Activated gamma-delta T cell treated with Interleukin-2 at 50 U/mL for 16 hours (primary cell): ENCODE measurements around the gene NACC2.

ENCODE experiments used
- DNase-seq: peaks from one replicate; pipeline ENCODE4 v3.0.0-alpha.2; 2020

Gene NACC2

DNA sequence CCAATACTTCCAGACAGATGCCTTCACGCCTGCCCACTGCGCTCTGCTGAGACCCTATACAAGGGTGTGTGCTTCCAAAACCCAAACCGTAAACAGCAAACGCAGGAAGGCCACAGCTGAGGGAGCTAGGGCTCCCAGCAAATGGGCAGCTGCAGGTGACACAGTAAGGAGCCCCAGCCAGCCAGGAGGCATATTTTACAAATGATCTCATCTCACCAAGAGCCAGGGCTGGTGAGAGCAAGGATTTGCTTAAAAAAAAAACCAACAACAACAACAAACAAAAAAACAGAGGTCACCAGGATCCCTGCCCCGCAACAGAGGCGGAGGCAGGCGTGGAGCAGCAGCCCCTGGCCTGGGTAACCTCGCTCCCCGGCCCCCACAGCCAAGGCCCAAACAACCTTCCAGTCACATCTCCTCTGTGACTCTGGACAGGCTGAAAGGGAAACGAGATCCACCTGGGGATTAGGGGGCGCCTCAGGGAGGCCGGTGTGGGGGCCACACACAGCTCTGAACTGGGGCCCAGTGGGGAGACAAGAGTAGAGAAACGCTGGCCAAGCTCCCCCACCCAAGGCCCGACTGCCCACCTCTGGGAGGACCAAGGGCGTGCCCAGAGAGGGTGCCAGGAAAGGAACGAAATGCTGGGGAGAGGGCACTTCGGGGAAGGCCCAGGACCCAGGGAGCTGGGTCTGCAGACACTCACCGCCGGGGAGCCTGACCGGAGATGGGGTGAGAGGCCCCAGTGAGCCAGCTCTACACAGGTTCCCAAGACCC lies 3.3 kb downstream of the NACC2 start:
- no peak for DNase-seq

DNA sequence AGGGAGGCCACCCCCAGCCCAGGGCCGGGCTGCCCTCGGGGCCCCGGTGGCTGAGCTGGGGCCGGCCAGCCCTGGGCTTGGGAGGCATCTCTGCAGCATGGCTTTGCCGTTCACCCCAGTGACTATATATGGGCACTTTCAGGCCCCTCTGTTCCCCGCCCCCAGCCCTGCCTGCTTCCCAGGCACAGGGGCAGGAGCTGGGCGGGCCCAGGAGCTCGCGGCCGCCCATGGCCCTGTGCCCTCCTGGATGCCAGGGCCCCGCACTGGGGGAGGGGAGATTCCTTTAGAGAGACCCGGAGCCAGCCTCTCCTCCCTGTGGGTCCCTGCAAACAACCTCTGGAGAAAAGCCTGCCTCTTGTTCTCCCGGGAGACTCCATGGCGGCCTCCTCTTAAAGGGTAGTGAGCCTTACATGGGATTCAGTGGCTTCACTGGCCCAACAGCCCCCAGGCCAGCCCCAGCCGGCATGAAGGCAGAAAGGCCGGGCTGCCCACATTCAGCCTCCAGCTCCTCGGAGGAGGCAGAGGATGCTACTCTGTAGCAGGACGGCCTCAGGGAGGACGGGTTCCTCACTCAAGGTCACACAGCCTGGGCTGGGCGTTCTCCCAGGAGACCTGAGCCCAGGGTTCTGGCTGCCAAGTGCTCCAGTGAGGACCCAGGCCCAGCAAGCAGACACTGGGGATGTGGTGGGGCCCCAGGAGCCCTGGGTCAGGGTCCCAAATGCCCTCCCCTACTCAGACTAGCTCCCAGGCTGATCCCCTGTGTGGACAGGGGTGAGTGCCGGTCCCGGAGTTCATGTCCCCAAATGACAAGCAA lies 4.1 kb downstream of the NACC2 start:
- DNase-seq, result no peak

DNA sequence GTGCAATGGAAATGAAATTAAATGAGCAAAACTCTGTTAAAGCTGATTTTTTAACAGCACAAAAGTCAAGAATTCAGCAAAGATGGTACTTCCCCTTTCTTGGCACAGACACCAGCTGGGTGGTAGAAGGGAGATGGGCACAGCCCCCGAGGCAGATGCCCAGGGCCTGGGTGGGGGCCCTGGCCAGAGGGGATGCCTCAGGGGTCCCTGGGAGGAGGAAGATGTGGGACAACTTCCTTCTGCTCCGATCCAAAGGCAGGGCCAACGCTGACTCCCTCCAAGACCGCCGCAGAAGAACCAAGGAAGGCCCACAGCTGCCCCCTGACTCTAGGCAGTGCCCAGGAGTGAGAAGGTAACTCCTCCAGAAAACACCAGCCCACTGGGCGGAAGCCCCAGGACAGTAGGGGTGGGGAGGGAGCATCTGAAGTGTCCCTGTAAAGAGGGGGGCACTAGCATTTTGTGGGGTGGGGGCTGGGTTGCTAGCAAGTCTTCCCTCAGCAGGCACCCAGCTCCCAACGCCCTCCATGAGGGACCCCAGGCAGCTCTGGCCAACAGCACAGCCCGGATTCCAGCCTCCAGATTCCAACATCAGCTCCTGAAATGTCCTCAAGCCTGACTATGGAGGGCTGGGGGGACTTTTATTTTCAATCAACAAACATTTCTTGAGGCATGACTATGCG lies 4.9 kb downstream of the NACC2 start:
- DNase-seq, result no peak

DNA sequence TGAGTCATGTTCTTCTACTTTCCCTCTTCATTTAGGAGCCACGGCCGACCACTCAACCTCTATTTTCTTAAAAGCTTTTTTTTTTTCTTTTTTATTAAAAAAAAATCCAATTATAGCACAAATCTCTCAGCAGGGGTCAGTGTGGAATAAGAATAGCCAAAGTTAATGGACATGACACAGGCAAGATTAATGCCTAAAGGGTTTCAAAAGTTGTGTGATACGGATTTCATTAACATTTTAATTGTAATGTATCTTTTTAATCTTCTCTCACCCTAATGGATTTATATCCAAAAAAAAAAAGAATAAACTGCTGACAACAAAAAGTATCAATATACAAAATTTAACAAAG lies 5.4 kb downstream of the NACC2 start:
- DNase-seq, result no peak

DNA sequence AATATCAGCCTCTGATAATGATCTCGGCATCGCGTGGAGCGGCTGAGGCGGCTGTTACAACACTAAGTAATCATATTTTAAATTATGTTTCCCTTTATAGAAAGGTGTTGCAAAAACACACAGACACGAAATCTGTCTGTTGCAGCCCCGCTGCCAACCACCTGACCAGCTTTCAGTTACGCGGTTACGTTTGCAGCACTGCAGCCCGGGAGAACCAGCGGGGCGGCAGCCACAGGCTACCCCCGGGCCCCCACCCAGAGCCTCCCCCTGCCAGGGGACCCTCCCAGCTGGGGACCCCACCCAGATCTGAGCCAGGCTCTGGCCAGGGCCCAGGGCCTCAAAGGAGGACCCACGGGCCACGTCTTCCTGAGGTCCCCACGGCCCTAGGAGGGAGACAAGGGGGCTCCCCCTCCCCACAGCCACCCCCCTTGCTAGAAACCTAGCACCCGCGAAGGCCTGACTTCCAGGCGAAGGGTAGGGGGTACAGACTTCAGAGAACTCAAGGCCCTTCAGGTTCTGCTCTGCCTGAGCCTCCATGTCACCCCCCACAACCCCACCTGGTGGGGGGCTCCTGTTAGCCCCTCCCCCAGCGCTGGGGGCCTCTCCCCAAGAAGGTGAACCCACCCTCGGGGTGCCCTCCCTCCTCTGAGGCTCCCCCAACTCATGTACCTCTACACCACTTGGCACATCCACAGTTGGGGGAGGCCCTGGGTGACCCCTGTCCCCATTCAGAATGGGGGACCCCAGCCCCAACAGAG lies 6.0 kb downstream of the NACC2 start:
- no peak for DNase-seq

DNA sequence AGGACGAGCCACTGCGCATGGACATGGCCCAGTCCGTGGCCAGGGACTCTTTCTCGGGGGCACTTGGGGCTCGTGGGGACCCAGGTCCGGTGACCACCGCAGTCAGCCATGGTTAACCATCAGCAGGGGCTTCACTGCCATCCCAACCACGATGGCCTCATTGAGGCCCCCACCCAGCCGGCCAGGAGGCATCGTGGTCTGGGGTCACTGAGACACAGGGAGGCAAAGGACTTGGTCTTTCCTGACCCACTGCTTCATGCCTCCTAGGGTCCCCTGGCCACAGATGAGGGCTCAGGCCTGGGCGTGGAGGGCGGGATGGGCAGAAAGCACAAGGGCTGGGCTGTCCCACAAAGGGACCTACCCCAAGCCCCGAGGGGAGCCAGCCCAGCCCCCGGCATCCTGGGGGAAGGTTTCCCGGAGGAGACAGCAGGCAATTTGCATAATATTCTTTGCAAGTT lies 6.6 kb downstream of the NACC2 start:
- DNase-seq, result no peak

DNA sequence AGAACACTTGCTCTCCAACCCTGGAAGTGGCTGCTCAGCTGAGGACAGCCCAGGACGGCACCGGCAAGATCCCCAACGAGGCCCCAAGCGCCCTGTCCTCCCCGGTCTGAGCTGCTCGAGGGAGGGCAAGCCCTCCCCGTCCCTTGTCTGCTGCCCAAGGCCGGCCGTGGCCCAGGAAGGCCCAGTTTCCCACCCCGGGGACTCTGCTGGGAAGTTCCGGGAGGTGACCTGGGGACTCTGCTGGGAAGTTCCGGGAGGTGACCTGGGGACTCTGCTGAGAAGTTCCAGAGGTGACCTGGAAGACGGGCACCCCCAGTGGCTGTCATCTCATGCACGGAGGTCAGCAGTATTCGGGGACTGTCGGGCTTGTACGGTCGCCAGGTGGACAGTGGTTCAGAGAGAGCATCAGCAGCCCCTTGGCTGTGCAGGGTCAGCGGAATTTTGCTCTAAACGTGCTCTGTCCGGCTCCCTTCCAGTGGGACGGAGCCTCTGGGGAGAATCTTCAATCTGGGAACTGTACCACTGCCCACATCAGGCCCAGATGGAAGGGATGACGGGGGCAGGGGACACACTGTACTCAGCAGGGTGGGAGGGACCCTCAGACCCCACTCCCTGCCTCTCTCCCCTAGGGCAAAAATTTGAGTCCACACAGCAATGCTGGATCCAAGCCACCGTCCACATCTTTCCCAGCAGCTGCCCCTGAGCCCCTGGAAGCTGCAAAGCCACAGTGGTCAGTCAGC lies 7.2 kb downstream of the NACC2 start:
- DNase-seq, result no peak

DNA sequence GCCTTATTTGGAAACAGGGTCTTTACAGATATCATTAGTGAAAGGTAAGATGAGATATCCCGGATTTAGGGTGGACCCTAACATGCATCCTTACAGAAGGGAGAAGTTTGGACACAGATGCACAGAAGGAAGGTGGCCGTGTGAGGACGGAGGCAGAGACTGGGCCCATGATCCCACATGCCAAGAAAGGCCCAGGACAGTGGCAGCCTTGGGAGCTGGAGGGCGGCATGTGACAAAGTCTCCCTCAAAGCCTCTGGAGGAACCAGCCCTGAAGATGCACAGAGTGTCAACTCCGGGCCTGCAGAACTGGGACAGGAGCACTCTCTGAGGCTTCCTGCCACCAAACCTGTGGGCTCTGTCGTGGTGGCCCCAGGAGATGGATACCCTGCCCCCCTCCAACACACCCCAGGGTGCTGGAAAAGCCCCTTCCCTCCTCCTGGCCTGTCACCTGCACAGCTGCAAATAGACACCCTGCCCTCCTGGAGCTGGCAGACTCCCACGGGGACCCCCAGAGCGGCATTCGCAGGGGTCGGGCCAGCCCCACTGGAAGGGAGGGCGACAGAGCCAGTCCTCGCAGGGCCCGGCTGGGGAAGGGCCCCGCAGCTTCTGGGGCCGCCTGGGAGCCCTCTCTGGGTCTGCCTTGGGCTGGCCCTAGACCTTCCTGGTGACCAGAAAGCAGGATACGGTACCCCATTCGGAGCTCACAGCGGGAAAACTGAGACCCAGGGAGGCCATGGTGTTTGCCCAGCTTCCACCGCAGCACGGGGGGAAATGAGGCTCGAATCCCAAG lies 7.9 kb downstream of the NACC2 start:
- DNase-seq, result no peak

DNA sequence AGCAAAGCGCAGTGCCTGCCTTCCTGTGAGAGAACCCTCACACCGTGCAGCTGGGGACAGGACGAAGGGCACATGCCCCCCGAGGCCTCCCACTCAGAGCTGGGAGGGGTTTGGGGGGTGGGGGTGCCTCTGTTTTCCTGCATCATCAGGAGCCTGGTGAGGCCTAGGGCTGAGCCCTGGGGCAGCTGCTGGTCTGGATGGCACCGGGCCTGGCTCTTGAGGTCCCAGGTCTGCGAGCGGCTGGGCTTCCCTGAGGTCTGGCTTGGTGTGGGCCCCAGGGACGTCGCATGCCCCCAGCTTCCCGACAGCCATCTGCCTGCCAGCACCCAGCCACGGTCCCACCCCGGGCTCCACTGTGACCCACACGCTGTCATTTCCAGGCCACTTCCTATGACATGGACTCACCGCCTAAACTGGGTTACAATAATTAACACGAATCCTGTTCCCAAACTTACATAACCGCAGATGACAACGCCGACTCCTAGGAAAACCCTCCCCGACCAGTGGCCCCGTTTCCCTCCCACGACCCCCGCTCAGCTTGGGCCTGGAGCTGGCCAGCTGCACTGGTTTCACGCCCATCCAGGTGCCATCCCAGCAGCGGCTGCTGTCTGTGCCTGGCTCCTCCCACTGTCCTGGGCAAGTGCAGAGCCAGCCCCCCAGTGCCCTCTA lies 8.7 kb downstream of the NACC2 start:
- DNase-seq, result no peak

DNA sequence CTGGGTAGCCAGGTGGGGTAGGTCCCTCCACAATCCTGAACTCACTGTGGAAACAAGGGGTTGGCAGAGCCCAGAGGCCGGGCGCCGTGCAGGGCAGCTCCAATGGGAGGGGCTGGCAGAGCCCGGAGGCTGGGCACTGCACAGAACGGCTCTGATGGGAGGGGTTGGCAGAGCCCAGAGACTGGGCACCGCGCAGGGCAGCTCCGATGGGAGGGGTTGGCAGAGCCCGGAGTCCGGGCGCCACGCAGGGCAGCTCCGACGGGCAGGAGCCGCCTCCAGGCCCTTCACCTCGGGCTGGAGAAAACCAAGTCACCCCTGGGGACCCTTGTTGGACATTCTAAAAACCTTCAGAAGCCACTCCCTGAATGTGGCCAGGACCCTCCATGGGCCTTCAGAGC lies 9.3 kb downstream of the NACC2 start:
- DNase-seq, result no peak

DNA sequence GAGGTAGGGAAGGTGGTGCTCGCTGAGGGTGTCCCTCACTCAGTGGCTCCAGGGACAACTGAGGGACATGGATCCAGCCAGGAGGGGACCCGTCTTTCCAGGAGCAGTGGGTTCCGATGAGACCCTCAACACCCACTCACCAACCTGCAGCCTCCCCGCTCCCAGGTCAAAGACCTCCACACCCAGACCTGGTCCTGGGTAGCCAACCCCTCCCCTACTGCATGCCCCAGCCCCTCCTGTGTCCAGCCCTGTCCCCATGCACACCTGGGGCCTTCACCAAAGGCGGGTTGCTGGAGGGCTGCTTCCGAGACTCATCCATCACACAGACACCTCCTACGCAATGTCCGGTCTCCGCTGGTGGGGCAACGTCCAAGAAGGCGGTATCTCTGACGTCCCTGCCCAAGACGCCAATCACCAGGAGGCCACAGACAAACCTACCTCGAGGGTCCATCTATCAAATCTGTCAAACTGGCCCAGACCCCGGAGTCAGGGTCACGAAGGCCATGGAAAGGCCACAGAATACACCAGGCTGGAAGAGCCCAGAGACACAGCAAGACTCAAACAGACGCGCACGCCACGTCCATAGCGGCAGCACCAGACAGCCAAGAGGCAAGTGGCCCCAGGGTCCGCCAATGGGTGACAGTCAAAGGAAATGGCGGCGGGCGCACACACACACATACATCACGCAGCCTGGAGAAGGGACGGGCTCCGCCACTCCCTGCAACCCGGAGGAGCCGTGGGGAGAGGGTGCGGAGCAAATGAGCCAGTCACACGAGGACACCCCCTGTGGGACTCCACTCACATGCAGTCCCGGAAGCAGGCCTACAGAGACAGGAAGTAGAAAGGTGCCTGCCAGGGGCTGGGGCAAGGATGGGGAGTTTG lies 10.8 kb downstream of the NACC2 start:
- DNase-seq, result no peak

DNA sequence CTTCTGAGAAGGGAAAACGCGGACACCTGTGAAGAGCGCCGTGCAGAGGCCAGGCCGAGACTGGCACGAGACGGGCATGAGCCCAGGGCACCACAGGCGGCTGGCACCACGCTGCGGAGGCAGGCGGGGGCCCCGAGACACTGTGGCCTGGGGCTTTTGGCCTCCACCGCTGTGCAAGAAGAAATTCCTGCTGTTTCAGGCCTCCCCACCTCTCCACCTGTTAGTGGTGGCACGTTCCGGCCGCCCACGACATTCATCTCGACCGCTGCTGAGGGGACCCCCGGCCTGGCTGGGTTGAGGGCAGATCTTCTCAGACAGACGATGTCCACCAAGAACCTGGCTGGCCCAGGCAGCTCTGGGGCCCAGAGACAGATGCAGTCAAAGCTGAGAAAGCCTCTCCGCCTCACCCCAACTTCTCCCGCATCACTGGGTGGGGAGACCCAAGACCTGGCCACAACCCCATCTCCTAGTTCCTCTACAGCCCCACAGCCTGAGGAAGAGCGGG lies 11.5 kb downstream of the NACC2 start:
- DNase-seq, result no peak

DNA sequence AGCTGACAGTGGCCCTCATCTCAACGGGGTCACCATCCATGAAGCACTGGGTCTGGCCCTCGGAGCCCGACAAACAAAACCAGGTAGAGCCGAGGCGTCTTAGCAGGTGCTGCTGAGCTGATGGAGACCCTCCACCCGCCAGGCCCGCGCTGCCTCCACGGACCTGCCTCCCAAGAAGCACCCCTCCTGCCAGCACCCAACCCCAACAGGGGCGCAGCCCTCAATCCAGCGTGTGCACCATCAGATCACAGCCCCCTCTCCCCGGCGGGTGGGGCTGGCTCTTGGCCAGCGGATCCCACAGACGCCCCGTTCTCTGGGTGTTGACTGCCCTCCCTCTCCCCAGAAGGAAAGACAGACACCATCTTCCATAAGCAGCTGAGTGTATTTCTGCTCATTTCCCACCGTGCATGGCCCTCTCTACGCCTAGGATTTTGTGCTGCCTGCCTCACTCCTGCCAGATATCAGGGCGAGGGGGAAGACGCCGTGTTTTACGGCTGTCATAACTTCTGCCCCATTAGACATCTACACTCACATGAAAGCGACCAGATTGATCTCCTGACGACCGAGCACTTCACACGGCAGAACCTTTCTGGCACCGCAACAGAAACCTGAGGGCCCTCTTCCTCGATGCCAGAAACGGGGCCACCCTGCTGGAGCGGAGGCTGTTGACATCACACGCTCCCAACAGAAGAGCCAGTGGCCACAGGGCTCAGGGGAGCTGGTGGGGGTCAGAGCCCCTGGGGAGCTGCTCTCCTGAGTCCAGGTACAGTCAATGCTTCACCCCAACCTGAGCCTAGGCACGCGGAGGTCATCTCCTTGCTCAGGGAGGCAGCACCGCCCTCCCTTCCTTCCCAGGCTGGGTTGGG lies 12.4 kb downstream of the NACC2 start:
- no peak for DNase-seq

DNA sequence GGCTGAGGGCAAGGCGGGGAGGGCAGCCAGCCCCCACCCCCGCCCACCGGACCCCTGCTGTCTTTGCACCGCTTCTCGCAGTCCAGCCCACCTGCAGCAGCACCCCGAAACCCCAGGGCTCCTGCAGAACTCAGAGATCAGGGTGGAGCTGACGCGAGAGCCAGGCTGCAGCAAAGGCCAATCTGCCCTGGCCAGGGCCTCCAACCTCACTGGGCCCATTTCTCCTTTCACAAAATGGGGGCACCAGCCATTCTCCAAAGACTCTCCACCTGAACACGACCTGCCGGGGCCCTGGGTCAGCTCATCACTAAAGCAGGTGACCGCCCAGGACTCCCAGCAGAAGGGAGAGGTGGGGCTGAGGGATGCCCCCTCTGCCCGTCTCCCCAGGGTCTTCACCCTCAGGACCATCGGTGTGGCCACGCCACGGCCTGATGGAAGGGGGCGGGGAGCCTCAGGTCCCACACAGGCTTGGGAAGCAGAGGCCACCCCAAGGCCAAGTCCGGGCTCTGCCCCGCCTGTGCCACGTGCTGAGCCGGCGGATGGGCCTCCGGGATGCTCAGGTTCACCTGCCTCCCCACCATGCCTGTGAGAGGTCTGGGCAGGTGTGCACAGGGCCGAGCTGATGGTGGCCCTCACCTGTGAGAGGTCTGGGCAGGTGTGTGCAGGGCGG lies 13.1 kb downstream of the NACC2 start:
- DNase-seq, result no peak

DNA sequence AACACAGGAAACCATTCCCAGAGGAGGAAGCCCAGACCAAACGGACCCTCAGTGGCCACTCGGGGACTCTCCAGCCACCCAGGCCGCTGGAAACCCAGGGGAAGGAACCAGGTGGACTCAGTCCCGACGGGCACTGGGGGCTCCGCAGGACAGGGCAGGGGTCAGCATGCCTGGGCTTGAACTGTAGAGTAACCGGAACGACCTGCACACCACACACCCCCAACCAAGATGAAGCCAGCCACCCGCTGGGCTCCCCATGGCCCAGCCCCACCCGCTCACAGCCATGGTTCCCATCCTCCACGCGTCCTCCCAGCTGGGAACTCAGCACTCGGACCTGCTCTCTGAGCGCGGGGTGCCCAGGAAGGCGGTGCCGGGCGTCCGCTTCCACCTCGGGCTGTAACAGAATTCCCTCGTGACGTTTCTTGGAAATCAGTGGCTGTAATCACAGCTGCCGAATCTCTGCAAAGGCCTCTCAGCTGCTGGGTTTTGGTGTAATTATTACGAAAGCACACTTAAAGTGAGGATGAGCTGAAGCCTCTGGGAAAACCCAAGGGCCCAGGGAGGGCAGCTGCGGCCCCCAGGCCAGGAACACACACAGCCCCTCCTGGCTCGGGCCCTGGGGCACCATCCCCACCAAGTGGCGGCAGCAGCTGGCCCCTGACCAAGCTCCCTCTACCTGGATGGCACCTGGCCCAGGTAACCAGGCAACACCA lies 13.8 kb downstream of the NACC2 start:
- no peak for DNase-seq

DNA sequence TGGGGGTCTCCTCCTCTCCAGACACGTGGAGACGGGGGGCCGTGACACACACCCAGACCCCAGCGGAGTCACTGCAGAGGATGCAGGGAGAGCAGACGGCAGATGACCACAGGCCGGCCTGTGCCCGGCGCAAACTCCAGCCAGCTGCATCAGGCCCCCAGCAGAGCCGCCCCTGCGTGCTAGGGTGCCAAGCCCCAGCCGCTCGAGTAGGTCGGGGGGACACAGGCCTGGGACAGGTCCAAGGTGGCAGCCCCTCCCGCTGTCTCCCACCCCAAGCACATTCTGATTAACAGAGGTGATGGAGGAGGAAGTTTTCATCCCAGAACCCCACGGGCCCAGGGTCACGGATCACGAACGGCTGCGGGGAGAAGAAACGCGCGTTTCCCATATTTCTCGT lies 14.4 kb downstream of the NACC2 start:
- DNase-seq, result no peak

DNA sequence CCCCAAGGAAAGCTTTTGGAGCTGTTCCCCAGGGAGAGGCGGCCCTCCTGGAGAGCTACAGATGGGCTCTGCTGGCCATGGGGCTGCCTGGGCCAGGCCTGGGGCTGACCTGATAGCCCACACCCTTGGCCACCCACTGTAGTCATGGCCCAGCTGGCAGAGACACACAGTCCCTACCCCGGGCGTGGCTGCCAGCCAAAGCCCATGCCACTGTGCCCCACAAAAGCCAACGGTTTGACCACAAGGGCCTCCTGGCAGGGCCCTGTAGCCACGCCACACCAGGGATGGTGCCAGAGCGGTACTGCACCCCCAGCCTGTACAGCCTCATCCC lies 15.2 kb downstream of the NACC2 start:
- no peak for DNase-seq
